GM19463 (cell line): Measurements from ENCODE around the gene CYB5RL.

Experiments used
- ATAC-seq: cut with Tn5 transposase; IDR thresholded peaks from one replicate; pipeline ENCODE4 v1.9.1; 2021; ENCODE audit warnings: mild to moderate bottlenecking, moderate library complexity; ENCODE audit not compliant: unreplicated experiment

Gene CYB5RL

GRCh38 chr1:54161495-54162168 lies 38.2 kb downstream of the CYB5RL start:
- ATAC-seq, result no peak

- ATAC-seq, result no peak
These were observed 39.5 kb downstream of the CYB5RL start for GRCh38 chr1:54160351-54160750.

- ATAC-seq, result no peak
These were observed 40.0 kb downstream of the CYB5RL start for GRCh38 chr1:54159733-54160316.

GRCh38 chr1:54158071-54158470 lies 41.8 kb downstream of the CYB5RL start:
- no peak for ATAC-seq

- no peak for ATAC-seq
These were observed 42.4 kb downstream of the CYB5RL start for GRCh38 chr1:54157401-54157800.

GRCh38 chr1:54156986-54157385 lies 42.8 kb downstream of the CYB5RL start:
- no peak for ATAC-seq

- ATAC-seq, result no peak
These were observed 43.6 kb downstream of the CYB5RL start for GRCh38 chr1:54156201-54156600.

- ATAC-seq, result no peak
These were observed 46.0 kb downstream of the CYB5RL start for GRCh38 chr1:54153535-54154439.

- ATAC-seq, result no peak
These were observed 47.1 kb downstream of the CYB5RL start, which contains the start of gene CDCP2 for GRCh38 chr1:54152696-54153095. TSS of gene CDCP2 (minus strand) at chr1:54153000. CDS start at chr1:54152922, 78 bp downstream.

- ATAC-seq, result no peak
These were observed 48.8 kb downstream of the CYB5RL start for GRCh38 chr1:54151013-54151412.
